Peyer's patch (tissue), 4 donors: ENCODE measurements around the gene MAGED1.

Experiments
- POLR2A ChIP-seq, 2 donors: fragments of 450-650 bp; IDR thresholded peaks; one replicate each; pipeline ENCODE4 v1.5.1; 2017; ENCODE audit warnings: antibody characterized with exemption in 2 of 2, mild to moderate bottlenecking in 2 of 2, moderate library complexity in 2 of 2
- TF ChIP-seq, protein P1 (sequence below), 6 experiments: fragments of 450-650 bp in 4 of 6; fragments of 200-600 bp in 2 of 6; sonication (generic) in 1 of 6; IDR thresholded peaks; one replicate each; pipeline ENCODE4 v1.5.1; 2017 to 2019; ENCODE audit warnings: antibody characterized with exemption in 6 of 6, mild to moderate bottlenecking in 3 of 6, moderate library complexity in 1 of 6

DNA sequence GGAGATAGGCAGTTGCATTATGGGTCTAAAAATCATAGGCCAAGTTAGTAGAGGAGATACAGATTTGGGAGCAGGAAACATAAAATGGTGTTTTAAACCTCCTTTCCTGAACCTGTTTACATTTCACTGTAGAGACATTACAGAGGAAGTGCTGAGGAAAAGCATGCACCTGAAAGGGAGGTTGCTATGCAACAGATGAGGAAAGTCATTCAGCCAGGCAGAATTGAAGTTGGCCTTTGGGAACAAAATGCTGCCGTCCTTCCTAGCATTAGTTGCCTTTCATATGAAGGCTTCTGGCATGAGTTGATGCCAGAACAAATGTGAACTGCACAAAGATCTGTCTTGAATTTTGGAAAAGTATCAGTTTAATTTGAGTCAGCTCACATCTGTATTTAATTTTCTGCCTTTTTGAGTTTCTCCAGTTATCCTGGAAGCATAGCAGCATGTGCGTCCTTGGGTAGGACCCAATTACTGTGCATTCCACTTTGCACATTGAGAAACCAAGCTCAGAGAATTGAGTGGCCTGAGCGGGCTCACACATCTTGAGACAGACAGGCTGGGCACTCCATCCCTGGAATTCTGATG, 38.2 kb downstream of the MAGED1 start:
- TF ChIP-seq, protein P1, sequence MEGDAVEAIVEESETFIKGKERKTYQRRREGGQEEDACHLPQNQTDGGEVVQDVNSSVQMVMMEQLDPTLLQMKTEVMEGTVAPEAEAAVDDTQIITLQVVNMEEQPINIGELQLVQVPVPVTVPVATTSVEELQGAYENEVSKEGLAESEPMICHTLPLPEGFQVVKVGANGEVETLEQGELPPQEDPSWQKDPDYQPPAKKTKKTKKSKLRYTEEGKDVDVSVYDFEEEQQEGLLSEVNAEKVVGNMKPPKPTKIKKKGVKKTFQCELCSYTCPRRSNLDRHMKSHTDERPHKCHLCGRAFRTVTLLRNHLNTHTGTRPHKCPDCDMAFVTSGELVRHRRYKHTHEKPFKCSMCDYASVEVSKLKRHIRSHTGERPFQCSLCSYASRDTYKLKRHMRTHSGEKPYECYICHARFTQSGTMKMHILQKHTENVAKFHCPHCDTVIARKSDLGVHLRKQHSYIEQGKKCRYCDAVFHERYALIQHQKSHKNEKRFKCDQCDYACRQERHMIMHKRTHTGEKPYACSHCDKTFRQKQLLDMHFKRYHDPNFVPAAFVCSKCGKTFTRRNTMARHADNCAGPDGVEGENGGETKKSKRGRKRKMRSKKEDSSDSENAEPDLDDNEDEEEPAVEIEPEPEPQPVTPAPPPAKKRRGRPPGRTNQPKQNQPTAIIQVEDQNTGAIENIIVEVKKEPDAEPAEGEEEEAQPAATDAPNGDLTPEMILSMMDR (IDR thresholded peaks at IDR 0.05): no peak
- no peak for TF ChIP-seq POLR2A (IDR thresholded peaks at IDR 0.05)
